ENCODE results near the gene TGIF2. TPM values are rescaled to one million over a fixed set of nuclear protein-coding genes. Genes with fewer than 3 reads are reported as not detected.

TGIF2 gene
- total RNA-seq = 5.8 TPM
- long read RNA-seq, transcript TGIF2-201 (3 exons, 3,406 nt) = major isoform, 8 of 16 reads
- long read RNA-seq, partial matches to known transcripts = 4 of 16 reads
- long read RNA-seq, other reads (novel, unspliced or antisense) = 4 of 16 reads

GRCh38 chr20:36573103-36573797 is at the start of gene TGIF2:
TGIF2 (plus strand) TSS chr20:36573597; CDS start chr20:36578775, 5,178 bp downstream.
- Histone ChIP-seq H3K27ac (replicated peaks) (peak within 1 kb of the TSS; percentile 91), H3K9me3 (replicated peaks) (no peaks in the 10 kb centered on the region), H3K36me3 (no peaks in the 10 kb centered on the region), H3K27me3 (ENCODE audit: low read depth) (no peaks in the 10 kb centered on the region), H3K4me1 (peaks cover 45% of the 10 kb centered on the region), H3K4me3 (peak within 1 kb of the TSS; percentile 96)
- intact Hi-C loops (cut with micrococcal nuclease) = no loop called here
- no peak for TF ChIP-seq CTCF (IDR thresholded peaks at IDR 0.05; ENCODE audit: borderline replicate concordance)
- peak; percentile 82 for DNase-seq

- DNase-seq = no peak
- intact Hi-C loops (cut with micrococcal nuclease) = no loop called here
Measured at GRCh38 chr20:36525620-36526365, 47.6 kb upstream of the TGIF2 start.

GRCh38 chr20:36526521-36527011 is 46.8 kb upstream of the TGIF2 start:
- H3K4me1 ChIP-seq = peaks cover 13% of the 10 kb centered on the region
- peaks cover 50% of the 10 kb centered on the region for H3K36me3 ChIP-seq
- H3K4me3 ChIP-seq = no peak overlapping the region
- no peak overlapping the region for H3K27ac ChIP-seq (replicated peaks)
- no peaks in the 10 kb centered on the region for H3K9me3 ChIP-seq (replicated peaks)
- intact Hi-C loops (cut with micrococcal nuclease) = no loop called here
- TF ChIP-seq CTCF (IDR thresholded peaks at IDR 0.05; ENCODE audit: borderline replicate concordance) = no peak
- no peaks in the 10 kb centered on the region for H3K27me3 ChIP-seq (ENCODE audit: low read depth)
- no peak for DNase-seq

More at GRCh38 chr20:36525620-36526365, 47.6 kb upstream of the TGIF2 start:
- no peaks in the 10 kb centered on the region for H3K27me3 ChIP-seq (ENCODE audit: low read depth)
- H3K27ac ChIP-seq (replicated peaks) = no peak overlapping the region
- H3K9me3 ChIP-seq (replicated peaks) = no peaks in the 10 kb centered on the region
- peaks cover 13% of the 10 kb centered on the region for H3K4me1 ChIP-seq
- TF ChIP-seq CTCF (IDR thresholded peaks at IDR 0.05; ENCODE audit: borderline replicate concordance) = no peak
- peaks cover 54% of the 10 kb centered on the region for H3K36me3 ChIP-seq
- no peak overlapping the region for H3K4me3 ChIP-seq

- no peak overlapping the region for H3K27ac ChIP-seq (replicated peaks)
- intact Hi-C loops (cut with micrococcal nuclease) = no loop called here
- H3K4me3 ChIP-seq = no peak overlapping the region
- H3K36me3 ChIP-seq = peaks cover 50% of the 10 kb centered on the region
- no peak for TF ChIP-seq CTCF (IDR thresholded peaks at IDR 0.05; ENCODE audit: borderline replicate concordance)
- no peaks in the 10 kb centered on the region for H3K9me3 ChIP-seq (replicated peaks)
- peaks cover 12% of the 10 kb centered on the region for H3K4me1 ChIP-seq
- DNase-seq = no peak
- no peaks in the 10 kb centered on the region for H3K27me3 ChIP-seq (ENCODE audit: low read depth)
Measured at GRCh38 chr20:36527331-36528125, 45.9 kb upstream of the TGIF2 start.
